Measurements from ENCODE around the gene BORCS5.
A peak's percentile ranks its signal among the peaks of the same experiment; 100 is the strongest.

Gene BORCS5

DNA sequence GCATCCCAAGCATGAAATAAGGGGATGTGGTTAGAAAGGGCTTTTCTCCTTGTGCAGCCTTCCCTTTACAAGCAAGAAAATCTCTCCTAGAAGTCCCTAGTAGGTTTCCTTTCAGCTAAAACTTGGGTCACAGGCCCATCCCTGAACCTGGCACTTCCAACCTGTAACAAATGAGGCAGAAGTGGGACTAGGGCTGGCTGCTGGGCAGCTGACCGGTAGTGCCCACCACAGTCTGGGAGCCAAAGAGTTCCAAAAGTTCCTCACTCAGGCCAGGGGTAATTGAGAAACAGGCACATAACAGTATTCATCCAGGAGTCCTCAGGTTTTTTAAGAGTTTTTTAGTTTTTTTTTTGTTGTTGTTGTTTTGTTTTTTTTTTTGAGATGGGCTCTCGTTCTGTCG, 30.6 kb upstream of the BORCS5 start:
- TF ChIP-seq, protein P1, sequence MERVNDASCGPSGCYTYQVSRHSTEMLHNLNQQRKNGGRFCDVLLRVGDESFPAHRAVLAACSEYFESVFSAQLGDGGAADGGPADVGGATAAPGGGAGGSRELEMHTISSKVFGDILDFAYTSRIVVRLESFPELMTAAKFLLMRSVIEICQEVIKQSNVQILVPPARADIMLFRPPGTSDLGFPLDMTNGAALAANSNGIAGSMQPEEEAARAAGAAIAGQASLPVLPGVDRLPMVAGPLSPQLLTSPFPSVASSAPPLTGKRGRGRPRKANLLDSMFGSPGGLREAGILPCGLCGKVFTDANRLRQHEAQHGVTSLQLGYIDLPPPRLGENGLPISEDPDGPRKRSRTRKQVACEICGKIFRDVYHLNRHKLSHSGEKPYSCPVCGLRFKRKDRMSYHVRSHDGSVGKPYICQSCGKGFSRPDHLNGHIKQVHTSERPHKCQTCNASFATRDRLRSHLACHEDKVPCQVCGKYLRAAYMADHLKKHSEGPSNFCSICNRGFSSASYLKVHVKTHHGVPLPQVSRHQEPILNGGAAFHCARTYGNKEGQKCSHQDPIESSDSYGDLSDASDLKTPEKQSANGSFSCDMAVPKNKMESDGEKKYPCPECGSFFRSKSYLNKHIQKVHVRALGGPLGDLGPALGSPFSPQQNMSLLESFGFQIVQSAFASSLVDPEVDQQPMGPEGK (CRISPR knock-in tag; IDR thresholded peaks at IDR 0.05; ENCODE audit: borderline replicate concordance) = no peak
- TF ChIP-seq CSRNP3 (CRISPR knock-in tag; IDR thresholded peaks at IDR 0.05) = no peak
- no peak for TF ChIP-seq PPARA (CRISPR knock-in tag; IDR thresholded peaks at IDR 0.05; ENCODE audit: borderline replicate concordance)
- no peak for TF ChIP-seq ZFP3 (CRISPR knock-in tag; IDR thresholded peaks at IDR 0.05)
- TF ChIP-seq SNAI2 (CRISPR knock-in tag; IDR thresholded peaks at IDR 0.05) = no peak
- no peak for ATAC-seq

GRCh38 chr12:12327802-12328201, 29.1 kb upstream of the BORCS5 start:
- peak; percentile 54; the same call in 2 of the 3 replicates for ATAC-seq
- TF ChIP-seq ISL1 (CRISPR knock-in tag; IDR thresholded peaks at IDR 0.05) (0 out of 2 replicates have a peak, but pooled peaks have one; percentile 5), ZFP3 (CRISPR knock-in tag; IDR thresholded peaks at IDR 0.05) (no peak)

DNA sequence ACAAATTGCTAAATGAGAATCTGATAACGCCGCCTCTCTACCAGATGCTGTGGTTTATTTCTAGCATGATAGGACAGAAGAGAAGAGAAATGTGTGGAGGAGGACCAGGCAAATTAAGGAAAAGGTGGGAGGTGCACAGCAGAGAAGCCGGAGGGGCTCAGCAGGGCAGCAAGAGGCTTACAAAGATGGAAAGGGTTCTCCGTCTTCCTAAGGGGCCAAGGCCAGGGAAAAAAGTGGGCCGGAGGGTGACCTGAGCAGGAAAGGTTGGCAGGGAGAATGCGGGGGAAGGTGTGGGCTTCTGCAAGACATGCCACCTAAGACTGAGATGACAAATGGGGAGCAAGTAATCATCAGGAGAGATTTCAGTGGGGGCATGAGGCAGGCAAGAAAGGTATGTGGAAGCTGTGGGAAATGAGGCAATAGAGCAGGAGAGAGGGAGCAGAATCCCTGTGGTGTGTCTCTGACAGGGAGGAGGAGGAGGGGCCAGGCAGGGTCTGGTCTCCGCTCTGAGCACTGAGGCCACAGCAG, 25.6 kb upstream of the BORCS5 start:
- ATAC-seq = no peak
- TF ChIP-seq ARNTL (CRISPR knock-in tag; IDR thresholded peaks at IDR 0.05; ENCODE audit: borderline replicate concordance, low read depth) = no peak
- no peak for TF ChIP-seq ZC3H10 (CRISPR knock-in tag; IDR thresholded peaks at IDR 0.05)
- TF ChIP-seq ZNF565 (CRISPR knock-in tag; conservative IDR thresholded peaks at IDR 0.05; ENCODE audit: low read depth) = no peak
- no peak for TF ChIP-seq TCF4 (CRISPR knock-in tag; IDR thresholded peaks at IDR 0.05; ENCODE audit: borderline replicate concordance)
- no peak for TF ChIP-seq SNAI2 (CRISPR knock-in tag; IDR thresholded peaks at IDR 0.05)
- no peak for TF ChIP-seq ESRRG (CRISPR knock-in tag; IDR thresholded peaks at IDR 0.05)
- TF ChIP-seq CSRNP3 (CRISPR knock-in tag; IDR thresholded peaks at IDR 0.05) = no peak
- no peak for TF ChIP-seq OSR1 (CRISPR knock-in tag; IDR thresholded peaks at IDR 0.05)
- TF ChIP-seq CREB5 (CRISPR knock-in tag; IDR thresholded peaks at IDR 0.05; ENCODE audit: low read depth) = no peak

DNA sequence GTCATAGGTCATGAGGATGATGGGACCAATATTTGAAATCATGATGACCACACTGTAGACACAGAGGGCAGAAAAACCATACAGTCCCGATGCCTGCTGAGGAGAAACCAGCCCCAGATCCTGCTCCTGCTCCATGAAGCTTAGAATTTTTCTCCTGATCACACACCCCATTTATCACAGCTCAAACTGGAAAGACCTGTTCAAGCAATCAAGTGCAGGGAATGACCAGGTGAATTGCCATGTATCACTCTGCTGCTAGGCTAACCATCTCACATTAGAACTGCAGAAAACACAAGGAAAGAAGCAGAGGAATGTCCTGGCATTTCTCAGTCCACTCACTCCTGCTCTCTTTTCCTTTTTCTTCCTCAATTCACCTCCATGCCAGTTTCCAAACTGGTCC, 25.0 kb upstream of the BORCS5 start:
- TF ChIP-seq ISL1 (CRISPR knock-in tag; IDR thresholded peaks at IDR 0.05) (no peak), ZNF70 (CRISPR knock-in tag; IDR thresholded peaks at IDR 0.05) (no peak), ZC3H10 (CRISPR knock-in tag; IDR thresholded peaks at IDR 0.05) (no peak), POU6F1 (CRISPR knock-in tag; IDR thresholded peaks at IDR 0.05; ENCODE audit: borderline replicate concordance, low read depth) (no peak), TSHZ2 (CRISPR knock-in tag; IDR thresholded peaks at IDR 0.05) (no peak), ZNF8 (CRISPR knock-in tag; IDR thresholded peaks at IDR 0.05) (no peak), CSDC2 (CRISPR knock-in tag; IDR thresholded peaks at IDR 0.05) (no peak), ESRRG (CRISPR knock-in tag; IDR thresholded peaks at IDR 0.05) (no peak)
- TF ChIP-seq, protein P1 (CRISPR knock-in tag; IDR thresholded peaks at IDR 0.05; ENCODE audit: borderline replicate concordance) = no peak
- no peak for ATAC-seq

All from SK-N-SH treated with all-trans-retinoic acid at 6 μM for 48 hours (cell line).